Tongue (tissue), 2 donors: ENCODE results near the gene ROBO1. TPM values are rescaled to one million over a fixed set of nuclear protein-coding genes. Genes with fewer than 3 reads are reported as not detected.

Experiments used
- DNase-seq: peaks from one replicate; pipeline ENCODE4 v3.0.0-alpha.2; 2015
- total RNA-seq: library from RNA; depleted of rRNA; stranded (reverse); fragments of >200 nt; gene quantifications from one replicate; pipeline ENCODE4 v1.2.3, GENCODE V29; 2014

Gene ROBO1
- total RNA-seq, 1 donor from 2014 or later, result 79.3 TPM

DNA sequence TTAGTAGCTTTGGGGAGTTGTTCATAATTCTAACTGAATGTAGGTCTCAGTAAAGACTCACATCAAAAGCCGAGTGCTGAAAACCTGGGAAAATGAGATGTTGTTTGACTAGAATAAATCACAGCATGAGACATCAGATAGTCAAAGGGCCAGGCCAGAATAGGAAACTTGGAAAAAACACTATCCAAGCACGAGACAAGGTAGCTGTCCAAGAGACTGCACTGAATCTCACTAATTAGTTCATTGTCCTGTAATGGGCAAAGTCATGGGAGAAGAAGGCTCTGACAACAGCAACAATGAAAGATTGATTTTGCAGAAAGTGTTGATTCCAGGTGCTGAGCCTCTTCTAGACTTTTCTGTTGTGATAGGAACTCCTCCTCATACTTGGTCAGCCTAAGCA lies 314.2 kb downstream of the ROBO1 start:
- no peak for DNase-seq

DNA sequence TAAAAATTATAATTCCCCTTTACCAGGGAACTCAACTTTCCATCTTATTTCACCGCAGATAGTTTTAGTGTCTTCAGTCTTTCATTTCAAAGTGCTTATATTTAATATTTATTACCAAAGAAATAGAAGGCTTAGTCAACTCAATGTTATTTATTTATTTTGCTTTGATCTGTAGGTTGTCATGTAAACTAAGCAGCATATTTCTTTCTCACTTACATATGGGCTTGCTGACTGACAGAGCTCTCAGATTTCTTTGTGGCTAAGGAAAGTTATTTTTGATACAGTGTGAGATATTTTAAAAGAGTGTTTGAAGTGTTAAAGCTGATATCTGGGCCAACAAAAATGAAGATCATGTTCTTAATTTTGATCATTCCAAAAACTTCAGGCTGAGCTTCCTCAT lies 331.4 kb downstream of the ROBO1 start:
- DNase-seq, result no peak

DNA sequence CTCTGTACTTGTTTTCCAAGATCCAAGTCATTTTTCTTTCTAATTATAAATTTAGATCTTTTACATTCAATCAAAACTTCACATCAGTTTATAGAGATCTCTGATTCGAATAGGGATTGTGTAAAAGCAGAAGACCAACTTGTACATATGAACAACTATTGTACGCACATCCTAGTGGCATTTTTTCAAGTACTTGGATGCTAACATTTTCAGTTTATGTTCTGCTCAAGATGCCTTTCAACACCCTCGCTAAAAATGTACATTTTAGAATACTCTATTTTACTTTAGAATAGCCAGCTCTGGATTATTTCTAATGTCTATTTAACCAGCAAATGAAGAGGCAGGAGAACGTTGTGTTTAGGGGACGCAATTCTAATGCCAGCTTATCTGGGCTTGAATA lies 340.7 kb downstream of the ROBO1 start:
- no peak for DNase-seq

DNA sequence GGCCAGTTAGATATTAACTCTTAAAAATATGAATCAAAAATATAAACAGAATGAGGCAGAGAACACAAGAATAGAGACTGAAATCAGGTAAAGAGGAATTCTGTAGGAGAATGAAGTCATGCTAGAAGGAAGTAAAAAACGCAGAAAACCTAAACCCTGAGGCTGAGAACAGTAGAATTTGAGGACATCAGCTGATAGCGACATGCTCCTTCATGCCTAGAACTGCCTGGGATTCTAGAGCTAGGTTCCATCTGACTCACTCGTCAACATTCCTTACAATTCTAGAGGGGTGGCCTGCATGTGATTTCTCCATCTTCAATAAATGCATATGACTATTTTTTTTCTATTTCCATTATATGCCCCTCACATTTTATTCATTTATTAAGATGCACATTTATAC lies 343.0 kb downstream of the ROBO1 start:
- DNase-seq, result no peak

DNA sequence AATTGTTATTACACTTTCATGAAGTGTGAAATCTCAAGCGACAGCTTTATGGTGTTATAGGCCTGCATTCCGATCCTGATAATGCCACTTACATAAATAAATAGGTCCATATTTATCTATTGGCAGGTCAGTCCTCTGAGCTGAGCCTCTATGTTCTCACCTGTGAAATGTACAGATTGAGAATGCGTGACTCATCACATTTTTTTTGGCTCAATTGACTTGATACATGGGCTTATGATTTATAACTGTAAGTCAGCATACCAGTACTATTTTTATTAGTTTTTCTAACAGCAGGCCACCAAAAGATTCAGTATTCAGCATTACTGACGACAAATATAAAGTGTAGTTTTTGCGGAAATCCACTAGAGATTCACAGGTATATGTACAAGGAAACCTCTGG lies 344.4 kb downstream of the ROBO1 start:
- DNase-seq, result no peak

DNA sequence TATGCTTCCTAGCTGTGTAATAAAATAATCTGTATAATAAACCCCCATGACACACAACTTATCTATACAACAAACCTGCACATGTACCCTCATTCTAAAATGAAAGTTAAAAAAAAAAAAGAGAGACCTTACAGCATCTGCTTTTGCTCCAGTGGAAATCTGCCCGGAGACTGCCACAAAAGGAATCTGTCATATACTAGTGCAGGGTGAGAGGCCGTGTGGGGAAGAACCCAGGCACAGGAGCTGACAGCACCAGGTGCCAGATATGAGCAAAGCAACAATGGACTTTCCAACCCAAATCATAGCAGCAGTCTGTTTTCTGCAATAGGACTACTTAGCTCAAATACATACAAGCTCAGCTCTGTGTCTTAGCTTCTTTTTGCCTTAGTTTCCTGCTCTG lies 346.5 kb downstream of the ROBO1 start:
- no peak for DNase-seq

DNA sequence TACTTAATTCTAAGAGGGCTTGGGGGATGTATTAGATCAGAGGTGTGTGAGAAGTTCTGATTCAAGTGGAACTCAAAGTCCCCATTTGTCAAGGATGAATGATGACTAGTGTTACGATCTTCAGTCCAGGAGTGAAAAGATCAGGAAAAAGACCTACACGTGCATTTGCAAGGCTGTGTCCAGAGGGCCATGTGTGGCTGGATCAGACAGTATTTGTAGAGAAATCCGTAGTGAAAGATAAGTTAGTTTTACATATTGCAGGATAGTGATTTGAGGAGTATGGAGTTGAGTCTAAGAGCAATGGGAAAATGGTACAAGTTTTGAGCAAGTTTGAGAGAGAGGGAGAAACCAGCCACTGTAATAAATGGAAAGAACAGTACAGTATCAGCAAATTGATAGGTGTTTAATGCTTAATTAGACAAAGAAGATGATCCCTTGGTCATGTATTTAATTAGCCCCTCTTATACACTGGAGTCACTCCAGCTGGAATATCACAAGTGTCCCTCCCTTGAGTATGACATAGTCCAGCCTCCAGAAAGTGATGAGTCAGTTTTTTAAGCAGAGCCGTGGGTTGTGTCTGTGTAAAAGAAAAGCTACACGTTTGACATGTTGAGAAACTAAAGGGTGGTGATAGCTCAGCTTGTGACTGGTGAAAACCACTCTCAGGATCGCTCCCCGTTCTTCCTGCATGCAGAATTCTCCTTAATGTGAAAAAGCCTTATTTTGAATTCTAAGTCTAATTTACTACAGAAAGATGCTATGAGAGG lies 348.8 kb downstream of the ROBO1 start:
- no peak for DNase-seq

DNA sequence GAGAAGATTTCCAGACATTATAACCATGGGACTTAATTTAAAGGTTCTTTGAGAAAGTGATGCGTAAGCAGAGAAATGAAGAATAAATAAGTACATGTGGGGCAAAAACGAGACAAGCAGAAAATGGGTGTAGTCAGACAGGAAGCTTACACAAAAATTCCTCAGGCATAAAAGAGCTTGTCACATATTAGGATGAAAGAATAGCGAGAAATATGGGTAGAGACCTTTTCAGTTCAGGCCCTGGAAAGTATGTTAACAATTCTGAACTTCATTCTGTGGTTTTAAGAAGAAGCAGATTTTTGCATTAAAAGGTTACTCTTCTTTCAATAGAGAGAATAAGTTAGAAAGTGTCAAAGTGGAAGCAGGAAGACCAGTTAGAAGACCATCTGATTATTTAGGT lies 352.4 kb downstream of the ROBO1 start:
- DNase-seq, result no peak

DNA sequence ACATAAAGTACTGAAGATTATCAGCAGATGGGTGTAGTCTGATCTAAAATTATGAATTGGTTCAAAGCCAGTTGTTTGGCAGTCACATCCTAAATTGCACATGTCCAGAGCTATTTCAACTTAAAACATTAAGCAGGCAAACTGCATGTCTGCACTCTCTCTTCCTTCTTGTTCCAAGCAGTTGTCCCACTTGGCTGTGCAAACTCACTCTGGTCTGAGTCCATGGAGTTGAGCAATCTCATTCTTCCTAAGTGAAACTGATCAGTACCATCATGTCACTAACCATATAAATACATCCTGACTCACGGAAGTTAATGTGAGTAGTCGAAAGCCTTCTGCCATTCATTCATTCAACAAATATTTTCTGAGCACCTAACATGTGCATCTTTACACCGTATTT lies 353.0 kb downstream of the ROBO1 start:
- peak; percentile 68 for DNase-seq

DNA sequence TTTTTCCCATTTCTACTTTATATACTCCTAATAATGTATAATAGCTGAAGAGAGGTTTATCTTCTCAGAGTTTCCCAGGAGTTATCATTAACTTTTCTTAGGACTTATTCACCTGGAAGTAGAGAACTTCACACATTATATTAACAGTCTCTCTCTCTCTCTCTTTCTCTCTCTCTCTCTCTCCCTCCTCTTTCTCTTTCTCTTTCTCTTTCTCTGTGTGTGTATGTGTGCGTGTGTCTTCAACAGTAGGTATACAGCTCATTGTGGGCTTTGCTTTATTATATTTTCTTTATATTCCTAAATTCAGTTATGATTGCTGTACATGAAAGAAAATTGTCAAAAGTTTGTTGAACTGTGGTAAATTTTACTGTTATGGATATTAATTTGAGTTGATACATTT lies 353.8 kb downstream of the ROBO1 start:
- no peak for DNase-seq

DNA sequence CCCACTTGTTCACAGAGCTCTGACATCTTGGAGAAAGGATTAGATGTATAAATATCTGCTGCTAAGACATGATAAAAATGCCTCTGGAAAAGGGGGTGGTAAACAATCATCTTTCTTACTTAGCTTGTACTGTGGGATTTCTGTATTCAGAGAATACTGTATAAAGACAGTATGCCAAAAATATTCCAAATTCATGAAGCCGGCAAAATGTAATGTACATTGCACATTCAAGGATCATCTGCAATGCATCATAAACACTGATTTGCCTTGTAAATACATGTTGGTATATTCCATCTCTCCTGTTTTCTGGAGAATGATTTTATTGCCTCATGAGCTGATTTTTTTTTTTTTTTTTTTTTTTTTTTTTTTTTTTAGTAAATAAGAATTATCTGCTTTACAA lies 355.3 kb downstream of the ROBO1 start:
- DNase-seq, result no peak

DNA sequence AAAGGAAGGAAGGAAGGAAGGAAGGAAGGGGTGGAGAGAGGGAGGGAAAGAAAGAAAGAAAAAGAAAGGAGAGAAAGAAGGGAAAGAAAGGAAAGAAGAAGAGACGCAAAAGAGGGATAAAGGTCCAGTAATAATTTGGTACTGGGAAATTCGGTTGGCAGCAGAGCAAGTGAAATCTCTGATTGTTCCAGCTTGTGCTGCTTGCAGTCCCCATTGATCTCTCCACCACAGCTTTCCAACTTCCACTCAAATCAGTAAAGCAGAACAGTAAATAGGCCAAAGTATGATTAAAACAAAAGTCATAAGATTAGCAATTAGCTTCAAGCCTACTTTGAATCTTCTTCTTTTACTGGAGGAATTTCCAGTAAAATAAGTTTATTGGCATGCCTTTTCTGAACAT lies 357.2 kb downstream of the ROBO1 start:
- no peak for DNase-seq

DNA sequence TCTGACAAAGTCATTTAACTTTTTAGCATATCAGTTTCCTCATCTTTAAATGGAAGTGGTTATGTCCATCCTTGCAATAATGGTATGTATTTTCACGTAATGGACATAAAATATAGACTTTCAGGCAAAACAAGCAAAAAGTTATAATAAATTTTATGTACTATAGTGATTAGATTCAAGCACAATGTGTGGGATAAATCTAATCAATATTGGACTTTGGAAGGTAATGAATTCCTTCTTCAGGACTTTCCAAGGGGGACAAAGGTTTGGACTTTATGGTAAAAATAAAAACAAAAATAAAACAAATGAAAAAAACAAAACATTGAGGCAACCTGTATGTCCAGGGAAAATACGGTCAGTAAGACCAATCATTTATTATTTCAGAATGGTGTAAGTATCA lies 357.7 kb downstream of the ROBO1 start:
- no peak for DNase-seq

DNA sequence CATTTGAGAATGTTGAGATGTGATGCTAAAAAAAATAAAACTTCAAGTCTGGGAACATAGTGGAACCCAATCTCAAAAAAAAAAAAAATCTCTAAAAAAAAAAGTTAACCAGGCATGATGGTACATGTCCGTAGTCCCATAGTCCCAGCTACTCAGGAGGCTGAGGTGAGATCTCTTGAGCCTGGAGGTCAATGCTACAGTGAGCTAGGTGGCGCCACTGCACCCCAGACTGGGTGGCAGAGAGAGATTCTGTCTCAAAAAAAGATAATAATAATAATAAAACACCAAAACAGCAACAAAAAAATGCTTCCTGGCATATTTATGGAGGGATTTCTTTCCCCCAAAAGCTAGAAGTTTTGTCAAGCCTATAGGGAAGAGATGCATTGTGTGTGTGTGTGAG lies 361.6 kb downstream of the ROBO1 start:
- DNase-seq, result no peak

DNA sequence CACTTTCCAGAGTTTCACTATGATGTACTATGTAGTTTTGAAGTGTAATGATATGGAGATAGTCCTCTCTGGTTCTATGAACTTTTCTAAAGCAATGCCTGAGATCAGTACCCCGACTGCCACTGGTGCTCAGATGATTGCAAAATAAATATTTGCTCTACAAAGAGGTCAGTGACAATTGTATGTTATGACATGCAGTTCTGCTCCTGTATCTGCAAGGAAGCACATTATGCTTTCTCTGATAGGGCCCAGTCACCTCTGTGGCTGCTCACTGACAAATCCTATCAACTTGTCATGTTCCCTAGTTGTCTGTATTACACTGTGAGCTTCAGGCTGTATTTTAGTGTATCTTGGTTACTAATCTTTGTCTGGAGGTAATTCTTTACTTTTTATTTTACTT lies 362.6 kb downstream of the ROBO1 start:
- DNase-seq, result no peak

DNA sequence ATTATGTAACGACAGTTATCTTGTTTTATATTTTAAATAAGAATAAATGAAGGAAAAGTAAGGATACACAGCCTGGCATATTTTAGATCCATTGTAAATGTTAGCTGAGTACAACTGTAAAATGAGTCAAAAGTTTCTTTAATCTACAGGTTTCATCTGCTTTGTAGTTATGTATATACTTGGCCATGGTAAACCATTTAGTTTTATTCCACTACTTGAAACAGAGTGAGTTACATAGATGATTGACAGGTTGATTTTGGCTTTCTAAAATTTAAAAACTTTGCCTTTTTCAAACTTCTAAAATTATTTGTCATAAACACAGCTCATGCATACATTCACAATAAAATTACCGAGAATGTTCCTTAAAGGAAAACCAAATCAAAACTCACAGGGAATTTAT lies 371.2 kb downstream of the ROBO1 start:
- DNase-seq, result no peak

DNA sequence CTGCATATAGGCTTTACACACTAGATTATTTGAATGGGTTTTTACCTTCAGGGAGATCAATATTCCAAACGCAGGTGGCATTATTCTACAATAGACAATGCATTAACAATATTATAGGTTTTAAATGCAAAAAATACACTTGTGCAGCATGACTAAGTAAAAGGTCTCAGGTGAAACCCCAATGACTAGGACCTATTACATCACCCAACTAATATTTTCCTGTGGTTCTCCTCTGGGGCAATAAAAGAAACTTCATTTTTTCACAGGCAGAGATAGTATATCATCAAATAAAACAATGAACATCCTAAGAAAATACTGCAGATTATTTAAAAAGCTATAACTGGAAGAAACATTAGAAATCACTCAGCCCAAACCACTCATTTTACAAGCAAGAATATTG lies 375.3 kb downstream of the ROBO1 start:
- no peak for DNase-seq

DNA sequence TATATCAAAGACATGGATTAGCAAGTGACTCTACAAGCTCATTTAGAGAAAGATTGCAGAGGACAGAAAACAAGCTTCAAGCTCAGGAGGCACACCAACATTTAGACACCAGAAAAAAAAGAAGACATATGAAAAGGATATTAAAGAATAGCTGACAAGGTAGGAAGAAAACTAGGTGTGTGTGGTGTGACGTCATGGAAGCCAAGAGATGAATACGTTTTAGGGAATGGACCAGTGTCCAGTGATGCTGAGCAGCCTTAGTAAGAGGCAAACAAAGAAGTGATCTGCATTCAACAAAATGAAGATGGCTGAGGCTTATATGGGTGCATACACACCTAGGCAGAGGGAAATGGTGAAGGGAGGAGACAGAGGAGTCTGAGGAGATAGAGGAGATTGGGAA lies 377.4 kb downstream of the ROBO1 start:
- DNase-seq, result no peak

DNA sequence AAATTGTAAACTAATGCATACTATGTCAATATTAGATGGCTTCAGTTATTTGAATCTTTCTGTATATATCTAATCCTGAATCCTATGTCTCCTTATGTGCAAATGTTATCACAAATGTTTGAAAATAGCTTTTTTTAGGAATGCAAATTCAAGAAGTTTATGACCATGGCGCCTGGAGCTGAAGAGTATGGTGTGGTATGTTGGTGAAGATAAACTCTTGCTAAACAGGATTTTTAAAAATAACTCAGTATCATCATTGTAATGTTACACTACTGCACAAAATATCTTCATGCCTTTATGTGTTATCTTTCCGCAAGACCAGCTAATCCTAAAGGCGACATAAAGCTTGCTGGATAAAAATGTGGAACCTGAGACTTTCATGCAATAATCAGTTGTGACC lies 382.6 kb downstream of the ROBO1 start:
- no peak for DNase-seq

DNA sequence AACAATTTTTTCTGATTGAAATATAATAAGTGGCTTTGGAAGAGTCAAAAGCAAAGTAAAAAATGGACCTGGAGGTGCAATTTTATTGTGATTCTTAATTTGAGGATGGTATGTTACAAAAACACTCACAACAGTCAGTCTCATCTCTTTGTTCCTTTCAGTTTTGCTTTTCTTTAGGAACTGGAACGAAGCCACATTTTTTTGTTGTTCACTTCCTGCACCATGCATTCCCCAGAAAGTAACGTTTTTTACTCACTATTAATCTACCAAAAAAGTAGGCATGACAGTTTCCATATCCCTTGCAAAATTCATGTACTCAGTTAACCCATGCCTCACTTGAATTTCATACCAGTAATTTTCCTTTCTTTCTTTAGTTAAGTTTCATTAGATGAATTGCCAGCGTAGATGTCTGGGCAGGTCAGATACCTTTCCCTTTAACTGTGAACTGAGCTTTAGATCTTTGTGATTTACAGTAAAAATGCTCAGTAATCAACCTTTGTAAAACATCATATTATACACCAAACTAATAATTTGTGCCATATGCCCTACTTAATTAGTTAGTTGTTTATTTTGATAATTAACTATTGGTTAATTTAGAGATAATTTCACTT lies 384.3 kb downstream of the ROBO1 start:
- DNase-seq, result no peak

DNA sequence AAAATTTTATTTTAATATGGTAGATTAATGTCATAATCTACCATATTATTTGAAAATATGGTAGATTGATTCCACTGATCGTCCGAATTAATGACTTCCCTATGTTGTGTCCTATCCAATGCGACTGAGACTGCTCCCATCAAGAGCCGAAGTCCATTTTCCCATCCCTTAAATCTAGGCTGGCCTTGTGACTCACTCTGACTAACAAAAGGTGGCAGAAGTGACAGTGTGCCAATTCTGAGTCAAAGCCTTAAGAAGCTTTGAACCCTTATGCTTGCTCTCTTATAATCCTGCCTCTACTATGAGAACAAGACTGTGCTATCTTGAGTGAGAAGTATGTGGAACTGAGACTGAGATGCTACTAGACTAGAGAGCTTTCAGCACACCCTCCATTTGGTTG lies 387.2 kb downstream of the ROBO1 start:
- no peak for DNase-seq

DNA sequence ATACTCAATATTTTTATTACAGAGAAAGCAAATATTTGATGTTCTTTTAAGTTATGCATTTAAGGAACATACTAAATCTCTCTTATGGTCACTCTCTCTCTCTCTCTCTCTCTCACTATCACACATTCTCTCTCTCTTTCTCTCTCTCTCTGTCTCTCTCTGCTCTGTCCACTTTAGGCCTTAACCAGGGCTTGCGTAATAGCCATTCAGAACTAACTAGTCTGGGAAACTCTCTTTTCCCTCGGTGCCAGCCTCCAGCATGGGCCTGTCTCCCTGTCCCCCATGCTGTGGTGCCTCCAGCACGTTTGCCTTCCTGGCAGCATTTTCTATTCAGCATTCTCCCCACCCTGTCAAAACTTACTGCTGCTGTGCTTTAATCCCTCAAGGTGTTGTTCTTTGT lies 389.7 kb downstream of the ROBO1 start:
- no peak for DNase-seq

DNA sequence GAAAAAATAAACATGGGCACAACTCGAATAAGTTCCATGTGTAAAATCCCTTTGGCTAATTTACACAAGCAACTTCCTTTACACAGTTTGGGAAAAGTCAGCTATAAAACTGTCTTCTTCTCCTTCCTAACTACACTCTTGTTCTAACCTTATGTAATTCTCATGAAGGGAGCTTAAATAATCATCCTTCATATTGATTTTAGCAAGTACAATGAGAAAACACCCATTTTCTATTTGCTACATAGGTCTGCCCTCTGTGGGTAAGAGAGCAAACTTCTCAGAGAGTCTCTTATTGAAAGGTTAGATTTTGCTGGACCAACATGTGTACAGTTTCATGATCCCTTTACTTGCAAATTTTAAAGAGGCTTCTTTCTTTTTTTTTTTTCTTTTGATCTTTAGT lies 398.5 kb downstream of the ROBO1 start:
- peak; percentile 22 for DNase-seq

DNA sequence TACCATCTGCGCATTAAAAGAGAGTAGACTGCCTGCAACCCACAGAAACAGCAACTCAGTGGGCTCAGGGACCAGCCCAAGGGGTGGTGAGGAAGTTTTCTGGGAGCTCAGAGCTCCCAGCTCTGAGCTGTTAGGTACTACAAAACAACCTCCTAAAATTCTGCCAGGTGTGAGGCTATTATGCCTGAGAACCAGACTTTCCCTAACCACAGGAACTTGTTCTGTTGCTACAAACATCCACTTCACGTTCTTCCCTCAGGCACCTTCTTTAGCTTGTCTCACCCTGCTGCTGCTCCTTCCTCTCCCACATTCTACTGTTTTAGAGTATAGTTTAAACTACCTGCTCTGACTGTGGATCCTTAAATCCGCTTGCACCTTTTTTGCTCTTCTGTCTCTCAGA lies 399.4 kb downstream of the ROBO1 start:
- peak; percentile 47 for DNase-seq

DNA sequence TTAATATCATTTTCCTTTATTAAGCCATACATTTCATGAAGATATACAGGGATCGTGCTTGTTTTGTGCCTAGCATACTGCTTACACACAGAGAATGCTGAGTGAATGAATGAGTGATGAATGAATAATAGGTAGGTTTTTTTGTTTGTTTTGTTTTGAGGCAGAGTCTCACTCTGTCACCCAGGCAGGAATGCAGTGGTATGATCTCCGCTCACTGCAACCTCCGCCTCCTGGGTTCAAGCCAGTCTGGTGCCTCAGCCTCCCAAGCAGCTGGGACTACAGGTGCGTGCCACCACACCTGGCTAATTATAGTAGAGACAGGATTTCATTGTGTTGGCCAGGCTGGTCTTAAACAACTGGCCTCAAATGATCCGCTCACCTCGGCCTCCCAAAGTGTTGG lies 400.0 kb downstream of the ROBO1 start:
- no peak for DNase-seq
